Measurements from ENCODE around the gene LCN10. TPM values are rescaled to one million over a fixed set of nuclear protein-coding genes. Genes with fewer than 3 reads are reported as not detected.
A peak's percentile ranks its signal among the peaks of the same experiment; 100 is the strongest.

The LCN10 gene
- polyA plus RNA-seq, 3 donors, result 0.16 TPM; not detected in 2

GRCh38 chr9:136718345-136719194, 24.2 kb downstream of the LCN10 start:
- Histone ChIP-seq H3K9ac (ENCODE audit: insufficient read depth, low read length, poor library complexity, severe bottlenecking) (no peak overlapping the region), H2AFZ (ENCODE audit: insufficient read depth, low read depth, low read length, poor library complexity, severe bottlenecking) (no peak overlapping the region), H3K9me3 (replicated peaks in 1 of 2; ENCODE audit: control insufficient read depth in 1 of 2, insufficient read depth in 1 of 2, low read length in 2 of 2) (no peaks in the 10 kb centered on the region), H4K20me1 (ENCODE audit: insufficient read depth, low read length) (peaks cover 40% of the 10 kb centered on the region), H3K79me2 (ENCODE audit: insufficient read depth, low read length) (no peaks in the 10 kb centered on the region), H3K27ac (ENCODE audit: low read depth in 1 of 2, low read length in 2 of 2) (no peak overlapping the region), H3K4me2 (replicated peaks; ENCODE audit: extremely low read depth, low read length, poor library complexity, severe bottlenecking) (no peak overlapping the region), H3K27me3 (ENCODE audit: control insufficient read depth in 2 of 2, insufficient read depth in 2 of 2, low read length in 2 of 2) (peaks cover 2 to 26% of the 10 kb centered on the region in 2 donors), H3K4me3 (replicated peaks in 1 of 3; ENCODE audit: low read depth in 2 of 3, low read length in 3 of 3) (no peak overlapping the region), H3K4me1 (ENCODE audit: control insufficient read depth in 1 of 2, insufficient read depth in 2 of 2, low read length in 2 of 2) (peaks cover 19 to 27% of the 10 kb centered on the region in 2 donors), H3K36me3 (replicated peaks in 1 of 2; ENCODE audit: control insufficient read depth in 1 of 2, insufficient read depth in 2 of 2, low read length in 2 of 2) (peaks cover 16 to 19% of the 10 kb centered on the region in 2 donors)
- H3K9me3 Mint-ChIP-seq, result peaks cover 0 to 3% (median 0%) of the 10 kb centered on the region in 7 donors
- H3K27ac Mint-ChIP-seq, result peak overlapping the region in 1 of 7 donors; percentile 50
- TF ChIP-seq CTCF (IDR thresholded peaks at IDR 0.05), result no peak
- no peak overlapping the region for H3K4me3 Mint-ChIP-seq
- H3K36me3 Mint-ChIP-seq, result peaks cover 8 to 15% of the 10 kb centered on the region in 2 donors
- no peak for DNase-seq
- peaks cover 23 to 53% (median 28%) of the 10 kb centered on the region in 3 donors for H3K27me3 Mint-ChIP-seq (ENCODE audit: low read depth in 3 of 3)
- intact Hi-C loops (cut with micrococcal nuclease), result no loop called here
- peaks cover 25% of the 10 kb centered on the region for H3K4me1 Mint-ChIP-seq
- WGBS (ENCODE audit: insufficient coverage), result 55% methylated on average over 17 of the region's 20 CpGs

- Mint-ChIP-seq H3K4me1 (peaks cover 26% of the 10 kb centered on the region), H3K9me3 (peaks cover 0 to 3% (median 0%) of the 10 kb centered on the region in 7 donors), H3K36me3 (peaks cover 4 to 6% of the 10 kb centered on the region in 2 donors), H3K27me3 (ENCODE audit: low read depth in 3 of 3) (peaks cover 31 to 63% (median 34%) of the 10 kb centered on the region in 3 donors), H3K27ac (no peak overlapping the region), H3K4me3 (no peak overlapping the region)
- no peak for DNase-seq
- WGBS (ENCODE audit: insufficient coverage), result 98% methylated on average over 8 of the region's 16 CpGs
- no peak overlapping the region for H3K4me2 ChIP-seq (replicated peaks; ENCODE audit: extremely low read depth, low read length, poor library complexity, severe bottlenecking)
- H3K27me3 ChIP-seq (ENCODE audit: control insufficient read depth in 2 of 2, insufficient read depth in 2 of 2, low read length in 2 of 2), result peaks cover 7 to 35% of the 10 kb centered on the region in 2 donors
- H2AFZ ChIP-seq (ENCODE audit: insufficient read depth, low read depth, low read length, poor library complexity, severe bottlenecking), result no peak overlapping the region
- H3K4me1 ChIP-seq (ENCODE audit: control insufficient read depth in 1 of 2, insufficient read depth in 2 of 2, low read length in 2 of 2), result peaks cover 23 to 34% of the 10 kb centered on the region in 2 donors
- H3K27ac ChIP-seq (ENCODE audit: low read depth in 1 of 2, low read length in 2 of 2), result no peak overlapping the region
- no peak overlapping the region for H3K4me3 ChIP-seq (replicated peaks in 1 of 3; ENCODE audit: low read depth in 2 of 3, low read length in 3 of 3)
- peaks cover 4 to 12% of the 10 kb centered on the region in 2 donors for H3K36me3 ChIP-seq (replicated peaks in 1 of 2; ENCODE audit: control insufficient read depth in 1 of 2, insufficient read depth in 2 of 2, low read length in 2 of 2)
- peaks cover 0 to 3% of the 10 kb centered on the region in 2 donors for H3K9me3 ChIP-seq (replicated peaks in 1 of 2; ENCODE audit: control insufficient read depth in 1 of 2, insufficient read depth in 1 of 2, low read length in 2 of 2)
- intact Hi-C loops (cut with micrococcal nuclease), result no loop called here
- TF ChIP-seq CTCF (IDR thresholded peaks at IDR 0.05), result no peak
- H4K20me1 ChIP-seq (ENCODE audit: insufficient read depth, low read length), result peaks cover 28% of the 10 kb centered on the region
- no peak overlapping the region for H3K9ac ChIP-seq (ENCODE audit: insufficient read depth, low read length, poor library complexity, severe bottlenecking)
- no peaks in the 10 kb centered on the region for H3K79me2 ChIP-seq (ENCODE audit: insufficient read depth, low read length)
Measured at GRCh38 chr9:136717399-136717798, 25.3 kb downstream of the LCN10 start.

Data from CD14-positive monocyte (primary cell).